Left renal pelvis (tissue), 4 donors: ENCODE measurements around the gene HS2ST1. TPM values are rescaled to one million over a fixed set of nuclear protein-coding genes. Genes with fewer than 3 reads are reported as not detected.
"Not testable (repeated sequence)": the region's sequence is repeated elsewhere in the genome, so short reads cannot be mapped to it uniquely, and the experiment has no call there.

ENCODE experiments used
- DNase-seq, 4 donors: peaks; one replicate each; pipeline ENCODE4 v3.0.0-alpha.2; 2013; ENCODE audit warnings: low read depth in 4 of 4, low spot score in 3 of 4
- polyA plus RNA-seq, 4 donors: library from polyadenylated mRNA; unstranded; fragments of 120-200 nt; gene quantifications; one replicate each; pipeline ENCODE4 v1.2.1, GENCODE V29; 2013; ENCODE audit not compliant: insufficient read length in 4 of 4

Gene HS2ST1
- polyA plus RNA-seq, 4 donors: 39.1 to 54.3 (median 48.1) TPM

GRCh38 chr1:86965012-86965826 lies 50.8 kb downstream of the HS2ST1 start:
- no peak for DNase-seq

- no peak for DNase-seq
Observed at GRCh38 chr1:86965827-86966182, 51.4 kb downstream of the HS2ST1 start.

- no peak for DNase-seq
Observed at GRCh38 chr1:86970938-86971337, 56.5 kb downstream of the HS2ST1 start.

GRCh38 chr1:86971778-86972177 lies 57.3 kb downstream of the HS2ST1 start:
- no peak for DNase-seq

GRCh38 chr1:86972262-86972661 lies 57.8 kb downstream of the HS2ST1 start:
- no peak for DNase-seq

- no peak for DNase-seq
Observed at GRCh38 chr1:86975993-86976550, 61.6 kb downstream of the HS2ST1 start.

GRCh38 chr1:86976664-86977063 lies 62.2 kb downstream of the HS2ST1 start:
- DNase-seq: no peak

DNA sequence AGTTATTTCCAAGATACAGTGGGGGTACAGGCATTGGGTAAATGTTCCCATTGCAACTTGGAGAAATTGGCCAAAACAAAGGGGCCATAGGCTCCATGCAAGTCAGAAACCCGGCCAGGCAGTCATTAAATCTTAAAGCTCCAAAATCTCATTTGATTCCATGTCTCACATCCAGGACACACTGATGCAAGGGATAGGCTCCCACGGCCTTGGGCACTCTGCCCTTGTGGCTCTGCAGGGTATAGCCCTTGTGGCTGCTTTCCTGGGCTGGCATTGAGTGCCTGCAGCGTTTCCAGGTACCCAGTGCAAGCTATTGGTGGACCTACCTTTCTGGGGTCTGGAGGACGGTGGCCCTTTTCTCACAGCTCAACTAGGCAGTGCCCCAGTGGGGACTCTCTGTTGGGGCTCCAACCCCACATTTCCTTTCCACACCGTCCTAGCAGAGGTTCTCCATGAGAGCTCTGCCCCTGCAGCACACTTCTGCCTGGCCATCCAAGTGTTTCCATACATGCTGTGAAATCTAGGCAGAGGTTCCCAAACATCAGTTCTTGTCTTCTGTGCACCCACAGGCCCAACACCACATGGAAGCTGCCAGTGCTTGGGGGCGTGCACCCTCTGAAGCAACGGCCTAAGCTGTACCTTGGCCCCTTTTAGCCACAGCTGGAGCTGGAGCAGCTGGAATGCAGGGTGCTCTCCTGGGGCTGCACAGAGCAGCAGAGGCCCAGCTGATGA lies 67.2 kb downstream of the HS2ST1 start:
- no peak for DNase-seq

GRCh38 chr1:86983677-86984076 lies 69.2 kb downstream of the HS2ST1 start:
- DNase-seq: not testable (repeated sequence)

GRCh38 chr1:86987446-86987845 lies 73.0 kb downstream of the HS2ST1 start:
- DNase-seq: no peak

GRCh38 chr1:86988835-86989234 lies 74.4 kb downstream of the HS2ST1 start:
- DNase-seq: no peak

- not testable (repeated sequence) for DNase-seq
Observed at GRCh38 chr1:86989690-86990089, 75.3 kb downstream of the HS2ST1 start.

- no peak for DNase-seq
Observed at GRCh38 chr1:86990826-86991225, 76.4 kb downstream of the HS2ST1 start.

- DNase-seq: no peak
Observed at GRCh38 chr1:86991549-86992186, 77.2 kb downstream of the HS2ST1 start.

DNA sequence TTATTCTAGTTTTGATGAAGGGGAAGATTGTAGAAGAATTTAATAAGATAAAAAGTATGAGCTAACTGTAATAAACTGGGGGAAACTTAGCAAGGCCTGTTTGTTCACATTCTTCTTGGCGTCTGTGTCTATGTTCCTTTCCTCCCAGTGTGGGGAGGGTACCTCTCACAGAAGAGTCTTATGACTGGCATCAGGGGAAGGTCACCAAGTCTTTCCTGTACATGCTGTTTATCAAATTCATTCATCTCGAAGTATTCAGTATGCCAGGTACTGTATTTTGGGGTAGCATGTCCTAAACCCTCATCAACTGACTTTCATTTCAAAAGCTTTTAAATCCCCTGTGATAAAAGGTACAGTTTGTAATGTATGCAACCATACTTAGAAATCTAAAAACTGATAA lies 78.4 kb downstream of the HS2ST1 start:
- no peak for DNase-seq

DNA sequence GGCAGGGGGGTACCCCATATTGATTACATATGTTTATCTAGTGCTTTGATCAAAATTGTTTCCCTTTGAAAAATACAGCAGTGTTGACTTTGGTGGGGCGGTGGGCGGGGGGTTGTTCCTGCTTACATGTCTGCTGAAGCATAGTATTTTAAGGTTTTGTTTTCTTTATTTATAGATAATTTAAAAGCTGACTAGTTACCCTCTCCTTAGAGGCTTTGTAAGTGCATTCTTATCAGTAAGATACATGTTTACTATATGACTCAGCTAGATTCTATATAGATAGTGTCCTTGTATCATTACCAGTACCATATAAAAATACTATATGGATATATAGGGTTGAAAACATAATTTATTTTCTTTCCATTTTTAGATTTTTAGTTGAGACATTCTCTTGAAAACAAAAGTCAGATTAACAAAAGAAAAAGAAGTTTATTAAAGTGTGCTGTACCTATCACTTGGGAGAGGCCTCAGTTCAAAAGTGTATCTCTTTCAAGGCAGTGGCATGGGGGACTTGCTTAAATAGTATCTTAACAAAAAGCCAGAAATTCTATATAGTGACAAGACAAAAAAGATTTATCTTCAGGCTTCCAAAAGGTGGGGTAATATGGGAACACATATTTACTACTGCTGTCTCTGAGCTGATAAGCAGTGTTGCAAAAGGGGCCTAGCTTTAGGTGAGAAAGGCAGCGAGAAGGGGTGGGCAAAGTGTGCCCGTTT lies 79.0 kb downstream of the HS2ST1 start:
- no peak for DNase-seq

GRCh38 chr1:86994061-86994460 lies 79.6 kb downstream of the HS2ST1 start:
- DNase-seq: no peak

DNA sequence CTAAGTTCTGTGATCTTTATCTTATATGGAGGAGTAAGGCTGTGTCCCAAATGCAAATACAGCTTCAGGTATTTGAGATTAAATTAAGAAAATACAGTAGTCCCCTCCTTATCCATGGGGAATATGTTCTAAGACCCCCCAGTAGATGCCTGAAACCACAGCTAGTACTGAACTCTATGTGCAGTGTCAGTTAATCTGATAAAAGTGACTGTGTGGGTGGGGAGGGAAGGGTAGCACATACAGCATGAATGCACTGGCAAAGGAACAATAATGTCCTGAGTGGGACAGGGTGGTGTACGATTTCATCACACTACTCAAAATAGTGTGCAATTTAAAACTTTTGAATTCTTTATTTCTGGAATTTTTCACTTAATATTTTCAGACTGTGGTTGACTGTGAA lies 83.1 kb downstream of the HS2ST1 start:
- no peak for DNase-seq

DNA sequence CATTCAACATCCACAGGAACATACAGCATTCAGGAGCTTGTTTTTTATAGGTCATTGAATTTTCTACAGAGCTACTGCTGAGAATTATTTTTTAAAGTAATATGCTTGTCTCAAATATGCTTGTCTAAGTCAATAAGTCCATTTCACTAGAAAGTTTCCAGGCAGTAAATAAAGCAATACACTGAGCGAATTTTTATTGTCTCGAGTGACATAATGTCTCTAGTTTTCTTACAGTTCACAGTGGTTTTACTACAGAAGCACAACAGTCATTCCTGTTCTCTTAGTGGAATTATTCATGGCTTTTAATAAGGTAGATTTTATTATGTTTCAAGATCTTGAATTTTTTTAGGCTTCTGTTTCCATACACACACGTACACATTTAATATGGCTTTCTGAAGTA lies 83.8 kb downstream of the HS2ST1 start:
- DNase-seq: no peak

DNA sequence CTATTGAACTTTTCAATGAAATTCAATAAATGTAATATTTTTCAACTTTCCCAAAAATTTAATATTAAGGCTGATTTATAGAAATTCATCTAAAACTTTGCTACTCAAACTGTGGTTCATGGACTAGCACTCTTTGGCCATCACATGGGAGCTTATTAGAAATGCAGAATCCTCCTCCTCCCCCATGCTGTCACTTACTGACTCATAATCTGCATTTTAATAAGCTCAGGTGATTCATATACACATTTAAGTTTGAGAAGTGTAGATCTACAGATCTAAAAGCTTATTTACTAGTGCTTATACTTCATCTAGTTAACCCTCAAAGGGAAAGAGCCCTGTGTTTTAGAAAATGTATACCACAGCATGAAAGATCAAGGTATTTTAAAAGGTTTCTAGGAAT lies 84.3 kb downstream of the HS2ST1 start:
- DNase-seq: no peak

GRCh38 chr1:87000460-87000859 lies 86.0 kb downstream of the HS2ST1 start:
- DNase-seq: no peak
